Measurements from ENCODE around the gene TAOK1. TPM values are rescaled to one million over a fixed set of nuclear protein-coding genes. Genes with fewer than 3 reads are reported as not detected.

The TAOK1 gene
- total RNA-seq, 1 experiment from 2014 or later: 56.3 TPM

- TF ChIP-seq SRF (IDR thresholded peaks at IDR 0.05; ENCODE audit: low read depth) (no peak), ZFX (IDR thresholded peaks at IDR 0.05) (peak; percentile 79; the same call in 1 of the 2 replicates), CEBPB (IDR thresholded peaks at IDR 0.05; ENCODE audit: low read depth) (no peak)
Observed at GRCh38 chr17:29568331-29569244, 178.4 kb downstream of the TAOK1 start, which contains the start of gene TP53I13 (continued).

GRCh38 chr17:29569245-29569950, 179.2 kb downstream of the TAOK1 start:
- H3K9me3 ChIP-seq (ENCODE audit: control insufficient read depth in 1 of 2, insufficient read depth in 1 of 2, low read depth in 1 of 2, low read length in 2 of 2): no peaks in the 10 kb centered on the region
- no peaks in the 10 kb centered on the region for H3K9me2 ChIP-seq (ENCODE audit: insufficient read depth)
- ChIA-PET CTCF (interaction anchor here (0.9 to 3.8 kb wide), 2 partner anchors 11 to 22 kb away, joined by 3 to 26 read pairs; partner anchors contain the start of gene ANKRD13B), POLR2A (no interaction called here), RAD21 (ENCODE audit: low non-redundant PET in 1 of 2, low total read pairs in 2 of 2, uncharacterized antibody in 2 of 2, unreplicated experiment in 2 of 2) (no interaction called here)
- peak overlapping the region; percentile 60 for H3K9ac ChIP-seq (ENCODE audit: low read length)
- BruUV-seq (replicated peaks): TSS peak; percentile 39
- intact Hi-C loops (cut with micrococcal nuclease): no loop called here
- peaks cover 13 to 25% of the 10 kb centered on the region in 2 experiments for H3K4me1 ChIP-seq (ENCODE audit: control insufficient read depth in 1 of 2, insufficient read depth in 2 of 2, low read length in 2 of 2)
- H3K4me2 ChIP-seq (ENCODE audit: low read length): peak overlapping the region; percentile 99
- DNase-seq (ENCODE audit: low read depth, low spot score): no peak
- TF ChIP-seq CBX3 (IDR thresholded peaks at IDR 0.05; ENCODE audit: low read depth) (no peak), TCF7L2 (IDR thresholded peaks at IDR 0.05; ENCODE audit: borderline replicate concordance, extremely low read depth, insufficient read depth, insufficient read length) (no peak), EGR1 (IDR thresholded peaks at IDR 0.05; ENCODE audit: low read depth) (no peak), ZFX (IDR thresholded peaks at IDR 0.05) (no peak), RAD21 (IDR thresholded peaks at IDR 0.05; ENCODE audit: low read depth) (no peak), SRF (IDR thresholded peaks at IDR 0.05; ENCODE audit: low read depth) (no peak), POLR2AphosphoS5 (IDR thresholded peaks at IDR 0.05; ENCODE audit: low read depth, low read length) (no peak), REST (IDR thresholded peaks at IDR 0.05; ENCODE audit: low read depth) (no peak), CEBPB (IDR thresholded peaks at IDR 0.05; ENCODE audit: low read depth) (no peak), MAX (IDR thresholded peaks at IDR 0.05) (no peak), ATF3 (IDR thresholded peaks at IDR 0.05) (no peak), EZH2 (IDR thresholded peaks at IDR 0.05) (no peak), EZH2phosphoT487 (IDR thresholded peaks at IDR 0.05; ENCODE audit: borderline replicate concordance) (no peak), YY1 (IDR thresholded peaks at IDR 0.05; ENCODE audit: extremely low read depth, insufficient replicate concordance, low read depth, low read length) (no peak), SIN3A (IDR thresholded peaks at IDR 0.05; ENCODE audit: low read depth) (no peak)
- H2AFZ ChIP-seq (ENCODE audit: low read depth, low read length, poor library complexity, severe bottlenecking): no peak overlapping the region
- H3K27me3 ChIP-seq (ENCODE audit: insufficient read depth, low read length): no peaks in the 10 kb centered on the region
- H3K79me2 ChIP-seq (ENCODE audit: insufficient read depth, low read length): peaks cover 10% of the 10 kb centered on the region; the same call in 1 of the 2 replicates
- H3K27ac ChIP-seq (ENCODE audit: low read depth, low read length): peak overlapping the region; percentile 73
- no peaks in the 10 kb centered on the region for H4K20me1 ChIP-seq (ENCODE audit: insufficient read depth)
- ATAC-seq: no peak
- H3K4me3 ChIP-seq (replicated peaks in 1 of 2; ENCODE audit: low read depth in 1 of 2, low read length in 2 of 2): peak overlapping the region; percentile 54 to 82
- no peaks in the 10 kb centered on the region for H3K36me3 ChIP-seq (ENCODE audit: control insufficient read depth in 1 of 2, insufficient read depth in 2 of 2, low read length in 2 of 2)

Data from HCT116 (cell line).